GM19193 (cell line): Measurements from ENCODE around the gene SORL1.

Source experiments
- POLR2A ChIP-seq: IDR thresholded peaks from 4 replicates; pipeline ENCODE4 v1.6.1; 2011; ENCODE audit not compliant: insufficient read depth, insufficient read length; ENCODE audit errors: extremely low read depth

SORL1 gene

DNA sequence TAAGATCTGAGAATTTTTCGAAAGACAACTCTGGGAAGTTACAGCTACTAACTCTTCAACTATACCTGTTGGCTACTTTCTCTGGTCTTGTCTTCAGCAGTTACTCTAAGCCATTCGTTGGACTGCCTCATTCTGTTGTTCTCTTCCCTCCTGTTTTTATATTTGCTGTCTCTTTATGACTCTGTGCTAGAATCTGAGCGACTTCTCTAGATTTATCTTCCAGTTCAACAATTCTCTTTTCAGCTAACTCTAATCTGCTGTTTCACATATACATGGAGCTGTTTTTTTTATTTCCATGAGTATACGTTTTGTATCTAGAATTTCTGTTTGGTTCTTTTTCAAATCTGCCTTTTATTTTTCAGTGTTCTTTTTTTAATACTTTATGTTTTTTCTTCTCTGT, 128.0 kb downstream of the SORL1 start:
- no peak for TF ChIP-seq POLR2A

DNA sequence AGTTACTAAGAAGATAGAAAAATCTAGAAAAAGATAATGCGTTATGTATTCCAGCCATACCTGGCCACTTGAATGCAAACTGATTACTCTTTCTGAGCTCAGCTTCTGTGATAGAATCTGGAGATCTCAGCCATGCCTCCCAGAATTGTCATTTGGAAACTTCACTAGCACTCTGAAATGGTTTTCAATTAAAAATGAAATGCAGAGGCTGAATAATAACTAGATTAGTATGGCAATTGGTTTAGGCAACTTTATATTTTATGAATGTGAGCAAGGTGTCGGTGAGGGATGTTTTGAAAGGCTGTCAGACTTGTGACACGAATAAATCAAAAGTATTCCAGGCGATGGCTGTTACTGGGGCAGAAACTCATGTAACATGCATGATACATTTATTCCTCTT, 129.5 kb downstream of the SORL1 start:
- no peak for TF ChIP-seq POLR2A

DNA sequence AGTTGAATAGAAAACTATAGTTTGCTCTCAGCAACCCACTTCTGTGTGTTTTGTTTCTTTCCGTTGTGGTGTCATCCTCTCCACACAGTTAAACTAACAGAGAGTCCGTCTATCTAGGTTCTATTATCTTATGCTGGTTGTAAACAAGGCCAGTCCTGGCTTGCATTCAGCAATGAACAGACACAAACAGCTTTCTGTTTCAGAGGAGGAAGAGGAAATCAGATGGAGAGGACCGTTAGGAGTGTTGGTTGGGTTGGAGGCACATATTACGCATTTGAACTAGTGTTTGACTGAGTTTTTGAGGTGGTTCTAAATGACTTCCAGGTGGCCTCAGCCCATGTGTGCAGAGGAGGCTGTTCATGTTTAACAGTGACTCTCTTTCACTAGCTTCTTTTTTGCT, 130.2 kb downstream of the SORL1 start:
- TF ChIP-seq POLR2A, result no peak

DNA sequence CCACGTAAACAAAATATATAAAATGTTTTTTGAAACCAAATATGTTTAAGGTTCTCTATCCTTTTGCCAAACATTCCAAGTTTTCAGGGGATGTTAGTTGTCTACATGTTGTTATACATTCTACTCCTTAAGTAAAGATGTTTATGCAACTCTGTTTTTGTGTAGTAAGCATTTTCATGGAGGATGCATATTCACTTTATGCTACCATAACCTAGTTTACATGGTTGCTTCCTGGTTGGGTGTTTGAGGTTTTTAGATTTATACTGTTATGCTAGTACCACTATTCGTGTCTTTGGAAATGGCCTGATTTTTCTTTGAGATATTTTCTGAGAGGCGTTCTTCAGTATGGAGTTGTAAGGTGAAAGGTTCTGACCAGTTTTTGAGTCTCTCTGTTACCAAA, 131.7 kb downstream of the SORL1 start:
- TF ChIP-seq POLR2A, result no peak

DNA sequence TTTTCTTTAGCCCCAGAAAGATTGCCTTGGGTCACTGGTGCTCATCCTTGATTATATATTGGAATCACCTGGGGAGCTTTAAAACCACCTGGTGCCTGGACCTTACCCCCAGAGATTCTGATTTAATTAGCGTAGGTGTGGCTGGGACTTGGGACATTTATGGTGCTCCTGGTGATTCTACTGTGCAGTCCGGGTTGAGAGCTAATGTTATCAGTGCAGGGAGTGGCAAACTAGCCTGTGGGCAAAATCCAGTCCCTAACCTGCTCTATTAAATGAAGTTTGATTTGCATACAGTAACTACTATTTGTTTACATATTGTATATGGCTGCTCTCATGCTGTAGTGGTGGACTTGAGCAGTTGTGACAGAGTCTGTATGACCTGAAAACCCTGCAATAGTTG, 134.6 kb downstream of the SORL1 start:
- no peak for TF ChIP-seq POLR2A

DNA sequence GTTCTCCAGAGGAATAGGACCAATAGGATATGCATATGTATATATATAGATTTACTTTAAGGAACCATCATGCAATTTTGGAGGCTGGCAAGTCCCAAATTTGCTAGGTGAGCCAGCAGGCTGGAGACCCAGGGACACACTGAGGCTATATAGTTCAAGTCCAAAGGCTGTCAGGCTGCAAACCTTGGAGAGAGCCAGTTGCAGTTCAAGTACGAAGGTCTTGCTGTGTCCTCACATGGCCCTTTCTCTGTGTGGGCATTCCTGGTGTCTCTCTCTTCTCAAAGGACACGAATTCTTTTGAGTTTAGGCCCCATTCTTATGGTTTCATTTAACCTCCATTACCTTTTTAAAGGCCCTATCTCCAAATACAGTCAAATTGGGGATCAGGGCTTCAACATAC, 135.1 kb downstream of the SORL1 start:
- TF ChIP-seq POLR2A, result no peak

DNA sequence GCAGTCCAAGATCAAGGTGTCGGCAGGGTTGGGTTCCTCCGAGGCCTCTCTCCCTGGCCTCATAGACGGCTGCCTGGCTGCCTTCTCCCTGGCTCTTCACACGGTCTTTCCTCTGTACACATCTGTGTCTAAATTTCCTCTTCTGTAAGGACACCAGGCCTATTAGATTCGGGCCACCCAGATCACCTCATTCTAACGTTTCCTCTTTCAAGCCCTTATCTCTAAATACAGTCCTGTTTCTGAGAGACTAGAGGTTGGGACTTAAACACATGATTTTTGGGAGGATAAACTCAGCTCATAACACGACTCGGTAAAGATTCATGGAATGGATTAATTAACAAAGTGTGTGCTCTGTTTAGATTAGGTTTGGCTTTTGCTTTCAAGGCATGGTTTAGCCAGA, 136.6 kb downstream of the SORL1 start:
- no peak for TF ChIP-seq POLR2A

DNA sequence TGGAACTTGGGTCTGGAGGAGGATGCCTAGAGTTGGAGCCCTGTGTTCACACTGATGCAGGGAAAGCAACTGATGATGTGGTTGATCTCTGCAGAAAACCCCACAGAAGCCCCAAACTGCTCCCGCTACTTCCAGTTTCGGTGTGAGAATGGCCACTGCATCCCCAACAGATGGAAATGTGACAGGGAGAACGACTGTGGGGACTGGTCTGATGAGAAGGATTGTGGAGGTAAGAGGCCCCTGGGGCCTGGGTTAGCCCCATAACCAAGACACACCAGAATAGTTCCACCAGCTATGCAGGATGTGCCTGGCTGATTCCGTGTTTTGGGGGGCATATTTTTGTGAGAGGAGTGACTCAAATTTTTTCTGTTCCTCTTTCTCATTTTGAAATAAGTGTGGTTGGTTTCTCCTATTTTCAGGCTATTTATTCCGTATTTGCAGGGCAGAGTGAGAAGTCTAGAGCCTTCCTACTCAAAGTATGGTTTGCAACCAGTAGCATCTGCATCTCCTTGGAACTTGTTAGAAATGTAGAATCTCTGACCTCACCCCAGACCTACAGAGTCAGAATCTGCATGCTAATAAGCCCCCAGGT, 137.9 kb downstream of the SORL1 start:
- peak; percentile 36 for TF ChIP-seq POLR2A

DNA sequence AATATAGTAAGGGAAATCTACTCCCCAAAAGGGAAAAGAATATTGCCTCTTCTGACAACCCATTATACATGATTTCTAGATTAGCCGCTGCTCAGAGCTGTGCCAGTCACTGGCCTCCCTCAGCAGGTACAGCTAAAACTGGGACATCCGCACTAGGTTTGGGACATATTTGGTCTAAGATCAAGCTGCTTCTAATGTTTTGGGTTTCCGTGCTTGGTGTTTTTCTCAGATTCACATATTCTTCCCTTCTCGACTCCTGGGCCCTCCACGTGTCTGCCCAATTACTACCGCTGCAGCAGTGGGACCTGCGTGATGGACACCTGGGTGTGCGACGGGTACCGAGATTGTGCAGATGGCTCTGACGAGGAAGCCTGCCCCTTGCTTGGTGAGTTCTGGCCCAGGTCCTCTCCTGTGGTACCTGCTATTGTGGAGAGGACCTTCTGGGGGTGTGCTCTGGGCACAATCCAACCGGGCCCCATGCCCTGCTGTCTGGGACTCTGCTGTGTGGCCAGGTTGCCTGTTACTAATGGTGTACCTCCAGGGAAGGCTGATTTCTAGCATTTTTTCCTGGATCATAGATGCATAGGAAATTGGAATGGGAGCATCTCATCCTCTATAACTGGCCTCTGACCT, 138.8 kb downstream of the SORL1 start:
- TF ChIP-seq POLR2A, result no peak

DNA sequence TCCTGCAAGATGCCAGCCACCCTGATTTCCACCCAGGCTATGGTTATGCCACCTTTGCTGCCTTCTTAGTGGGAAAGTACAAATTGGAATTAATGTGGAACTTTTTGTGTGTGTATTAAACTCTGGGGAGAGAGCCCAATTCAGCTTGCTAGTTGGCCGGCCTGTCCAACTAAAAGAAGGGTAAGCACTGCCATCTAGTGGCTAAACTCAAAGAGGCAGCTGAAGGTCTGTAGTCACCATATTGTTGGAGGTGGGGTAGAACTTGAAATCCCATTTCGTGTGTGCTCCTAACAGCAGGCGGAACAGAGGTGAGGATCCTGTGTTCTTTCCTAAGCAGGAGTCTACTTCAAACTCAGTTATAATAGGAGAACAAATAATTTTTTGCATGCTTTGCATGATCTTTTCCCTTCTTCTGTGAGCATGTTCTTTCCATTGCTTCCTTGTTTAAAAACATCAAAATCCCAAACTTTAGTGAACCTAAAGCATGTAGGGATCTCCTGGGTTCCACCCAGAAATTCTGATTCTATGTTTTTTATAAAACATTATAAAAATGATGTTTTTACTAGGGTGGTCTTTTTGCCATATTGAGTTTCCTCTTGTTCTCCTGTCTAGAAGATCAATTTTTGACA, 139.4 kb downstream of the SORL1 start:
- no peak for TF ChIP-seq POLR2A

DNA sequence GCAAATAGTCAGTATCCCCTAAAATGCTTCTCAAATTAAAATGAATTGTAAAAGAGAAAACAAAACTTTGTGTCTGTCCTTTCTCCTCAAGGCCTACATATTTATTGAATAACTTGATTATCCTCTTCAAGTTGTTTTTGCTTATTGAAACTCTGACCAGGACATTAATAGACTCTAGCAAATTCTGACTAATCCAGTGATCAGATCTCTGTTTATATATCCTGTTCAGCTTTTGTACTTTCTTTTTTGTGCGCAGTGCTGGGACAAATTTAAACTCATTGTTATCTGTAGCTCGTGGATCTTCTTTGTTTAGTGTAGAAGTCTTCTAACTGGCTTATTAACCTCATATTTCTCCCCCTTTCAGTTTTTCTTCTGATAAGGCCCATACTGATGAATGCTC, 140.6 kb downstream of the SORL1 start:
- no peak for TF ChIP-seq POLR2A

DNA sequence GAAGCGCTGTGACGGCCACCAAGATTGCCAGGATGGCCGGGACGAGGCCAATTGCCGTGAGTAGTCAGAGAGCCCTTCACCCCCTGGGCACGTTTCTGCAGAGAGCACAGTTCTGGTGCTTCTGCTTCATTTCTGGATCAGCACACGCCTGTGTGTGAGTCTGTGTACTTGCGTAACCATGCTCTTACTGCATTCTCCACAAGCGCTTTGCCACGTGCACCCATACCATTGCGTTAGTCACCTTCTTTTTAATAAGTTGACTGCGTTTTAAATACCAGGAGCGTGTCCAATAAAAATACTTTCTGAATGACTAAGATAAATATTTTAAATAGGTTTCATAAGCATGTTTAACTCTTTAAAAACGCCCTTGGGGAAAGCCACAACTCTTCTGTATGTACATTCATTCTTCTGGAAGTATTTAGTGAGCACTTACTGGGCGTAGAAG, 143.6 kb downstream of the SORL1 start:
- no peak for TF ChIP-seq POLR2A

DNA sequence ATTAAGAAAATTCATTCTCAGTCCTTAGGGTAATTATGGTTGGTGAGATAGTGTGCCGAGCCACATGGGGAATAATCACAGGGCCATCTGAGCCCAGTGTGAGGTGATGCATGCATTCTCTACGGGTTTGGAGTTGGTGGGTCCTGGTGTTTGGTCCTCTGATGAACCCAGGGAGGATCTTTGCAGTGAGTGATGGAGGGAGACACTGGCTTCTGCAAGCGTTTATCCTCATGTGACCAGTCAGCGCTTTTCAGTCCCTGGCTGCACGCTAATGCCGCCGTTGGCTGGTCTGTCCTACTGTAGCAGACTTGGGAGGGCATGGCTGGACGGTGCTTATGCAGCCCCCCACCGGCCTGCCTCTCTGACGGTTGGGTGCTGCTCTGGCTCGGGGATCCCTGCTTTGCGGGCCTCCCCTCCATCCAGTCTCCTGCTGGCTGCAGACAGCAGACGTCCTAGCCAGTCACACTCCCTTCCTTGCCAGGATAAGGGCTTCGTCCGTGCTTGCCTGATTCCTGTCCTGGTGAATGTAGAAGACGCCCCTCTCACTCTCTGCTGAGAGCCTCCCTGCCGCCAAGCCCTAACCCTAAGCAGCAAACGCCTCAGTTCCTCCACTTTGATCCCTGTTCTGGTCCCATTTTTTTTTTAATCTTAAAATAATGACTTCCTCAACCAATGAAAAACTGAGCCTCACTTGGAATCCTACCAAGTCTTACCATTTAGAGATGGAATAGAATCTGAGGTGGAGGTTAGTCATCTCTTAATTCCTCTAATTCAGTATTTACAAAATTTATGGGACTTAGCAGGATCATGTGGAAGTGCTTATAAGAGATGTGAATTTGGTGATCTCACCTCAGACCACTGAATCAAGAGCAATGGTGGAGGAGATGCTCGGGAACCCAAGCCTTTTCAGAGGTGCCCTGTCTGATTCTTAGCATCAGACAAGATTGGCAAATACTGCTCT, 144.4 kb downstream of the SORL1 start:
- TF ChIP-seq POLR2A, result no peak

DNA sequence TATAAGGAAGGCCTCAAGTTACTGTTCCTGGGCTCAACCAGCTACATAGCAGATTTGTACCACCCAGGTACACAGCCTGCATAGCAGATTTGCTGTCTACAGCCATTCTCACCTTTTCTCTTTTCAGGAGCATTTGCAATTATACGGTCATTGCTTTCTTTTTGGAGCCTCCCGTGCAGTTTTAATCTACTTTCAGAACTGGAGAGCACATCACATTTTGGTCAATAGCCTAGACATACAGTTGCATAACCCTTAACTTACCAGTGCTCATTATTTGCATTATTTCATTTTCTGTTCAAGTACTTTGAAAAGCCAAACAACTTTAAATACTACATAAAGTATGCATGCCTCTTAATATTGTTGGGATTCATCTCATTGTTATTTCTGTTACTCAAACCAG, 151.2 kb downstream of the SORL1 start:
- TF ChIP-seq POLR2A, result no peak

DNA sequence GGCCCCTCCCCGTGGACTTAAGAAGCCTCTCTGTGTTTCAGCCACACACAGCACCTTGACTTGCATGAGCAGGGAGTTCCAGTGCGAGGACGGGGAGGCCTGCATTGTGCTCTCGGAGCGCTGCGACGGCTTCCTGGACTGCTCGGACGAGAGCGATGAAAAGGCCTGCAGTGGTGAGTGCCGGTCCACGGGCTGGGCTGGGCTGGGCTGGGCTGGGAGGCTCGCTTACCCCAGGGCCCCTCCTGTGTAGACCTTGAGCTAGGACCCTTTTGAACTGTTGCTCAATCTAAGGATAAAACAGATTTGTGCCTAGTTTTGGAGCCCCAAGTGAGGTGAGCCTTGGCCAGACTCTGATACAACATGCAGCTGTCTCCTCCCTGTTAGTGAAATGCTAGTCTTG, 152.0 kb downstream of the SORL1 start:
- no peak for TF ChIP-seq POLR2A
